ENCODE measurements around the gene SH3BP5L.
"Not testable (repeated sequence)": the region's sequence is repeated elsewhere in the genome, so short reads cannot be mapped to it uniquely, and the experiment has no call there.

DNA sequence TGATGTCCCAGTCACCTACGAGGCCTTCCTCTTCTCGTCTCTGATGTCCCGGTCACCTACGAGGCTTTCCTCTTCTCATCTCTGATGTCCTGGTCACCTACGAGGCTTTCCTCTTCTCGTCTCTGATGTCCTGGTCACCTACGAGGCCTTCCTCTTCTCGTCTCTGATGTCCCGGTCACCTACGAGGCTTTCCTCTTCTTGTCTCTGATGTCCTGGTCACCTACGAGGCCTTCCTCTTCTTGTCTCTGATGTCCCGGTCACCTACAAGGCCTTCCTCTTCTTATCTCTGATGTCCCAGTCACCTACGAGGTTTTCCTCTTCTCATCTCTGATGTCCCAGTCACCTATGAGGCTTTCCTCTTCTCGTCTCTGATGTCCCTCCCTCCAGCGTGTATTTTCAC is 22.2 kb downstream of the SH3BP5L start:
- not testable (repeated sequence) for TF ChIP-seq TAF1 (IDR thresholded peaks at IDR 0.05; ENCODE audit: low read depth, low read length); EP300 (IDR thresholded peaks at IDR 0.05; ENCODE audit: borderline replicate concordance in 1 of 2, low read depth in 2 of 2, low read length in 2 of 2); CTCF (IDR thresholded peaks at IDR 0.05; ENCODE audit: control extremely low read depth in 1 of 3, insufficient read depth in 1 of 3, low read depth in 1 of 3, low read length in 3 of 3); TCF12 (IDR thresholded peaks at IDR 0.05; ENCODE audit: low read depth, low read length); YY1 (IDR thresholded peaks at IDR 0.05; ENCODE audit: low read depth, low read length); GABPA (IDR thresholded peaks at IDR 0.05; ENCODE audit: borderline replicate concordance, insufficient read depth, low read length)

Data from H1 (cell line).